ENCODE data around the gene RNU2-63P.

- TF ChIP-seq CTCF (conservative IDR thresholded peaks at IDR 0.05; ENCODE audit: low read depth in 2 of 2) (no peak), STAT1 (IDR thresholded peaks at IDR 0.05; ENCODE audit: unreplicated experiment) (no peak), POLR2AphosphoS5 (IDR thresholded peaks at IDR 0.05; ENCODE audit: low read depth) (no peak), EZH2 (IDR thresholded peaks at IDR 0.05; ENCODE audit: low read depth, unreplicated experiment) (no peak), JUNB (IDR thresholded peaks at IDR 0.05; ENCODE audit: unreplicated experiment) (no peak), EZH2phosphoT487 (IDR thresholded peaks at IDR 0.05; ENCODE audit: unreplicated experiment) (no peak)
Observed at GRCh38 chr2:88048541-88048940, 32.2 kb upstream of the RNU2-63P start.

Data from GM23338 (cell line).